NCI-H460 (cell line): ENCODE results near the gene CNTNAP2. TPM values are rescaled to one million over a fixed set of nuclear protein-coding genes. Genes with fewer than 3 reads are reported as not detected.

Source experiments
- DNase-seq: peaks from one replicate; pipeline ENCODE4 v3.0.0-alpha.2; 2016; ENCODE audit warnings: low read depth; ENCODE audit errors: extremely low read depth
- total RNA-seq: library from RNA; depleted of rRNA; stranded (reverse); fragments of >200 nt; shearing (Covaris generic); gene quantifications from 2 replicates; pipeline ENCODE4 v1.2.3, GENCODE V29; 2014

The CNTNAP2 gene
- total RNA-seq, 1 experiment from 2014 or later = 0.15 TPM

DNA sequence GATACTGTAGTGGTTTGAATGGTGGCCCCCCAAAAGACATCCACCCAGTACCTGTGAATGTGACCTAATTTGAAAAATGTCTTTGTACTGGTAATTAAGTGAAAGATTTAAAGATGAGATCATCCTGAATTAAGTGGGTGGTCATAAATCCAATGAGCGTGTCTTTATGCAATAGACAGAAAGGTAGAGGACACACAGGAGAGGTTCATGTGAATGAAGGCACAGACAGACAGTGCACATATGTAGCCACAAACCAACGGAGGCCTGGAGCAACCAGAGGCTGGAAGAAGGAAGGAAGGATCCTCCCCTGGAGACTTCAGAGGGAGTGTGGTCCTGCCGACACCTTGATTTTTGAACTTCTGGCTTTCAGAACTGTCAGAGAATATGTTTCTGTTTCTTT is 160.3 kb downstream of the CNTNAP2 start:
- DNase-seq = no peak

DNA sequence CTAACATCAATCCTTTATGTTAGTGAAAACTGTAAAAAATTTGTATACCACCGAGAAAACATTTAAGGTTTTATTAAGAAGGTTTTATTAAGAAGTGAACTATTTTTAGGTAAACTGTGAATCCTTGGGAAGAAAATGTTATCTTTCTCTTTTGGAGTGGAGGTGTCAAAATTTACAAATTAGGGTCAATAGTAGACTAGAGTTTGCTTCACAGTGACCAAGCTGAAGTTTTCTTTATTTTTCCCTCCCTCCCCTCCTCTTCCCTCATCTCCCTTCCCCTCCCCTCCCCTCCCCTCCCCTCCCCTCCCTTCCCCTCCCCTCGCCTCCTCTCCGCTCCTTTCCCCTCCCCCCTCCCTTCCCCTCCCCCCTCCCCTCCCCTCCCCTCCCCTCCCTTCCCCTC is 168.8 kb downstream of the CNTNAP2 start:
- DNase-seq = no peak

DNA sequence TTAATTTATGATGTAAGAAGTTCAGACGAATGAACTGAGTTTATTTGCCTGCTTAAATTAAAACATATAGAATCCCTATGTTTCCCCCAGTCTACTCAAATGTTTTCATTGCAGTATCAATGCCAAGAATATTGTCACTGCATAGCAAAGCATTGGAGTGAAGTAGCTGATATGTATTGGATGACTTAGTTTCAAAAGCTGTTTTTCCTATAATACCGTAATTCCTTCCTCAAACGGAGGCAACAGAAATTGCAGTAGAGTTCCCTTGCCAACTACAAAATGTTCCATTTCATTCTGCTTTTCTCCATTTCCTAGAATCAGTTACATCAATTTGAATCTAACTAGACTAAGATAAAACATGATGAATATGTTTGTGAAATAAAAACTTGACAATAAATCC is 174.1 kb downstream of the CNTNAP2 start:
- DNase-seq = no peak

DNA sequence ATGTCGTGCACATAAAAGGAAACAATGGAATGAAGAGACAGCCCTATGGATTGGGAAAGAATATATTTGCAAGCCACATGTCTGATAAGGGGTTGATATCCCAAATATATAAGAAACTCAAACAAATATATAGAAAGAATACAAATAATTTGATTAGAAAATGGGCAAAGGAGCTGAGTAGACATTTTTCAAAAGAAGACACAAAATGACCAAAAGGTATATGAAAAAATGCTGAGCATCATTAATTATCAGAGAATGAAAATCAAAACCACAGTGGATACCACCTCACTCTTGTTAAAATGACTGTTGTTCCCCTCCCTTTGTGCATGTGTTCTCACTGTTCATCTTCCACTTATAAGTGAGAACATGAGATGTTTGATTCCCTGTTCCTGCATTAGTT is 175.3 kb downstream of the CNTNAP2 start:
- no peak for DNase-seq

DNA sequence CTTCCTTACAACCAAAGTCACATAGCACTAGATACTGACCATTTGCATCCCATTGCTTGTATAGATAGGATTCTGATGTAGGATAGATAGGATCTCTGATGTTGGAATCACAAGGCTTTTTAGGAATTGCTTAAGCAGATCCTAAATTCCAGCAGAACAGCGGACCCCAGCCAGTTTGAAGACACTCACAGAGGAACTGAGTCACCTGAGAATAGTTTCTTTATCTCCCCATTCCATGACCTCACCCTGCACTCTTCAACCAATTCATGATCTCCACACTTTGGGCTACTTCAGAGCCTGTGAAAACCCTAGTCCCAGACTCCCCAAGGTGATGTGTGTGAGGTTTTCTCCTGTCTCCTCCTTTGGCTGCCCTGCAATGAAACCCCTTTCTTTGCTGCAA is 179.4 kb downstream of the CNTNAP2 start:
- no peak for DNase-seq

DNA sequence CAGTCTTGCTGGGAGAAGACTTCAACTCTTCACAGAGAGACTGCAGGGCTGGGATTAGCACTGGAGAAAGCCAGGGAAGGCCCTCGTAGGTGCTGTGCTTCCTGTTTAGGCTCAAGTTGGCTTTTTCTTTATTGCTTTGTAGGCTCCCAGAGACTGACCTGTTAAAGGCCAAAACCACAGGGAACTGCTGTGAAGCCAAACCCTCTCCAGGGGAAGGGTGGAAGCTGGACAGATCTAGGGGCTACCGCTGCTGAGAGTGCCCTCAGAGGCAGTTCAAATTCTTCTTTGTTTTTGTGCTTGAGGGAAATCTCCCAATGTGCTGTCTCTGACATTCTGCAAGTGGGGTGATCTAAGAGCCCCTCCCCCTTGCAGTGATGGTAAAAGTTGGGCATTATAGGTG is 198.4 kb downstream of the CNTNAP2 start:
- no peak for DNase-seq

DNA sequence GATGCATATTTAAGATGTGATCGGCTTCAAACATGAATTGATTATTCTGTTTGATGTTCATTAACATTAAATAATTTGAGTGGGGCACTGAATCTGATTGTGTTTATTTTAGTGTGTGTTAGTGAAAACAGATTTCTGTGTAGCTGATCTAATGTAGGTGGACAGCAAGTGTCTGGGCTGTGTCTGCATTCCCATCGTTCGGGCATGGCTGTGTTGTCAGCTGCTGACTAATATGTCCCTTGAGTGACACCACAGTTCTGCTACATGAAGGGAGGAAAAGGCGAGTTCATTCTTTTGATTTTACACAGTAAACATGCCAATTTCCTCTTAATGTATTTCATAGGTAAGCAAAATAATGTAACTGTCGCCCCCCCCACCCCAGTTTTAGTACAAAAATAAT is 203.0 kb downstream of the CNTNAP2 start:
- no peak for DNase-seq

DNA sequence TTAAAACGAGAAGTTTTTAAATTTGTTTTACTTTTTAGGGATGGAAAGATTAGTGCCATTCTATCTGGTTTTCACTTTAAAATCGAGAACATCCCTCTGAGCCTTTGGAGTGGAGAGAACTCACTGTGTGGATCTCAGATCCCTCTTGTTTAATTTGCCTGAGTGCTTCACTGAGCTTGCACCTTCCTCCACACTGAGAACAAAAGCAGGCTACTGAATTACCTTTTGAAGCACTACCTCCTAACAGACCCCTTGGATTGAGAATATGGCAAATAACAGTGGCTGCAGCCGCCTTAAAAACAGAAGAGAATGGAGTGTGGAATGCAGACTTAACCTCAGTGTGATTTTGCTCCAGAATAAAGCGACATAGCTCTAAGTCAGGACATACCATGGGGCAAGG is 204.7 kb downstream of the CNTNAP2 start:
- no peak for DNase-seq

DNA sequence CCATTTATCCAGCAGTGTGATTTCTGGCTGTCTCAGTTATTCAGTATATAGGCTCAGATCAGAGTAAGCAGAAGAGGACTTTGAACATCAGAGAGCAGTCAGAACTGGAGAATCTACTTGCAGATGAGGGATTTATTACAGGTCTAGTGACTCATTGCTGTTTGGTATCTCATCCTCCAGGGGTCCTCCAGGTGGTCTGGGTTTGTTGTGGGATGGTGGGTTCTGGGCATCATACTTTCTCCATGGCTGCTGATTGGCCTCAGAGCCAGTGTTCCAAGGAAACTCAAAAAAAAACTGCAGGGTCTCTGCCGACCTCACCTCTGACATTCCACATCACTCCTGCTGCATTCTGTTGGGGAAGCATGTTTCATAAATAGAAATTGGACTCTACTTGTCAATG is 214.8 kb downstream of the CNTNAP2 start:
- no peak for DNase-seq

DNA sequence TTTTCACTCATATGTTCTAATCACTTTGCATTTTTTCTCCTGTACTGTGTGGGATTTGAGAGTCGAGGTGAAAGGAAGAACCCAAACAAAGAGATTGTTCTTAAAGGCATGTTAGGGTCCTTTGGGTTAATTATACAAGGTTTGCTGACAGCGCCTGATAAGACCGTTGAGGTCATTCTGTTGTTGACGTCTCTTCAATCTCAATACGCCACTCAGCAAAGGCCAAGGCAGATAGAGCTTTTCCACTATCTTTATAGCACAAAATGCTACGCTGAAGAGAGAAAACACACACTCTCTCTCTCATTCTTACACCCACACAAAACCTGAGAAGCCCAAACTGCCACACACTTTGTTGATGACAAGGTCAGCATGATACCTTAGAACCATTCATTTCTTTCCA is 228.7 kb downstream of the CNTNAP2 start:
- no peak for DNase-seq

DNA sequence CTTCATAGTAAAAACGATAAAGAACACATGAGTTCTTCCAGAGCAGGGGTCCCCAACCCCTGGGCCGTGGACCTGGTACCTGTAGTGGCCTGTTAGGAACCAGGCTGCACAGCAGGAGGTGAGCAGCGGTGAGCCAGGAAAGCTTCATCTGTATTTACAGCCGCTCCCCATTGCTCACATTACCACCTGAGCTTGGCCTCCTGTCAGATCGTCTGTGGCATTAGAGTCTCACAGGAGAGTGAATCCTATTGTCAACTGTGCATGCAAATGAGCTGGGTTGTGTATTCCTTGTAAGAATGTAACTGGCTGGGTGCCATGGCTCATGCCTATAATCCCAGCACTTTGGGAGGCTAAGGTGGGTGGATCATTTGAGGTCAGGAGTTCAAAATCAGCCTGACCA is 229.5 kb downstream of the CNTNAP2 start:
- no peak for DNase-seq

DNA sequence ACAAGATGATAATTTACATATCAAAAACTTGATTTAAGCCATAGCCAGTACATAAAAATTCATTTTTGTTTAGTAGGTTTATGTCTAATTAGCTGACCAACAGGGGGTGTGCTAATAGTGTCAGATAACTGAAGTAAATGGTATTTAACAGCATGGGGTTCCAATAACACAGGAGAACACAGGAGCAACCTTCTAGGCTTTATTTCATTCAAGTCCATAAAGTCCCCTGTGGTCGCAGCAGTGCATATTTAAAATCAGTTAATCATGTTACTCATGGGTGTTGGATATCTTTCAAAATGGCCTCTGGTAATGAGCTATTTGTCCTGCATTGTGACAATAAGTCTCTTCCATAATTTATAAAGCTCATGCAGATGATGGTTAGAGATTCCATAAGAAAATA is 238.6 kb downstream of the CNTNAP2 start:
- no peak for DNase-seq

DNA sequence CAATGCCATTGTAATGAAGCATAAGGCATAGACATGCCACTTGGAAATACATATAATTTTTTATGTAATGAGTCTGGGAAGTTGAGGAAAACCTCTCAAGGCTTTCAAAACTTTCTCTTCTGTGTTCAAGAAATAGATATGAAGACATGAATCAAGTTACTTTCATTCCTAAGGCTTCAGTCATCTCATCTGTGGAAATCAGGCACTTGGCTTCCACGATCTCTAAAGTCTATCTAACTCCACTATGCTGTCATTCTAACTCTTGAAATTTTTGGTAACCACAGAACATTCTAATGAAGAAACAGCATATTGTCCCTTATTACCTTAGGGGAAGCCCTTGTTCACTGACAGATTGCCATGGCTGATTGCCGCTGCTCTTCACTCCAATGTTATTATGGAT is 242.6 kb downstream of the CNTNAP2 start:
- DNase-seq = no peak

DNA sequence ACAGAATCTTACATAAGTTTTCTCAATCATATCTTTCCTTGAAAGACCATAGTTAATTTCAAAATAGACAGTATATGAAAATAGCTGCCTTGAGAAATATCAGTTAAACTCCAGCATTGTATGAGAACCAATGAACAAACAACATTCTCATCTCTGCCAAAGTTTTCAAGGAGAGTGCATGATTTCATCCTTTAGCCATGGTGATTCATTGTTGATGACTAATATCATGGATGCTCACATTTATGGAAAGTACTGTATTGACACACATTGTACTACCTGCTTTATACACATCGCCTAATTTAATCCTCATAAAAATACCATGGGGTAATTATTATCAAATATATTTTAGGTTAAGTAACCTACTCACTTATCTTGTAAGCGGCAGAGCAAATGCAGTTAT is 250.3 kb downstream of the CNTNAP2 start:
- DNase-seq = no peak

DNA sequence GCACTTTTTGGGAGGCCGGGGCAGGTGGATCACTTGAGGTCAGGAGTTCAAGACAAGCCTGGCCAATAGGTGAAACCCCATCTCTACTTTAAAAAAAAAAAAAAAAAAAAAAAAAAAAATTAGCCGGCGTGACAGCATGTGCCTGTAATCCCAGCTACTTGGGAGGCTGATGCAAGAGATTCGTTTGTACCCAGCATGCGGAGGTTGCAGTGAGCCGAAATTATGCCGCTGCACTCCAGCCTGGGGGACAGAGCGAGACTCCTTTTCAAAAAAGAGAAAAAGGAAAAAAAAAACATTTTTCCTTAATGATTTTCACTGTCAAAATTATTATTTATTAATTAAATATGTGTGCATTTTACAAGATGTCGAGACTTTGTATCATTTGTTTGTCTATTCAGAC is 253.6 kb downstream of the CNTNAP2 start:
- DNase-seq = no peak

DNA sequence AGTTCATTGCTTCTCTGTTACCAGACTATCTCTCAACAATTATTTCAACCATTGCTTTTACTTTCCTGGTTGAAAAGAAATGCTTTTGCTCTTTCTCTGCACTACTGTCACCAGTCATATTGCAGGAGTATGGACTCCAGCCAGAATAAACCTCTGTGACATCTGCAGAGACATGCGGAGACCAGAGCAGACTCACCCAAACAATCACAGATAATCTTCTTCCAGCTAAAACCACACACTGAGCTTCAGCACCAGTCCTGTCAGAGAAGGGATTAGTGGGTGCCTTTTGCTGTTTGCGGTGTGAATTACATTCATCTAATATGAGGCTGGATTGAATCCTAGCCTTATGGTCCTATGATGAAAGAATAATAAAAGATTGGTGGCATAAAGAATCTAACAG is 258.6 kb downstream of the CNTNAP2 start:
- no peak for DNase-seq

DNA sequence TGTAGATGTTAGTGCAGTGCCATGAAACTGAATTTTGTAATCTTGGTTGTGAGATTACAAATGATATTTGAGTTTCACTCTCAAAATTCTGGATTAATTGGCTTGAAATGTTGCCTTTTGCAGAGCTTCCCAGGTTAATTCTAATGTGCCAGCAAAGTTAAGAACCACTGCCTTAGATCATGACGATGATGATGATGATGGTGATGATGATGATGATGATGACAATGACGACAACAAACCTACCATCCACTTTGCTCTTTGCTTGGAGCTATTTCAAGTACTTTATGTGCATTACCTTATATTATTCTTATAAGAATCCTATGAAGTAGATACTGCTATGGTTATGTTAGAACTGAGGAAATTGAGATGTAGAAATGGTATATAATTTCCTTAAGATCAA is 261.6 kb downstream of the CNTNAP2 start:
- DNase-seq = no peak

DNA sequence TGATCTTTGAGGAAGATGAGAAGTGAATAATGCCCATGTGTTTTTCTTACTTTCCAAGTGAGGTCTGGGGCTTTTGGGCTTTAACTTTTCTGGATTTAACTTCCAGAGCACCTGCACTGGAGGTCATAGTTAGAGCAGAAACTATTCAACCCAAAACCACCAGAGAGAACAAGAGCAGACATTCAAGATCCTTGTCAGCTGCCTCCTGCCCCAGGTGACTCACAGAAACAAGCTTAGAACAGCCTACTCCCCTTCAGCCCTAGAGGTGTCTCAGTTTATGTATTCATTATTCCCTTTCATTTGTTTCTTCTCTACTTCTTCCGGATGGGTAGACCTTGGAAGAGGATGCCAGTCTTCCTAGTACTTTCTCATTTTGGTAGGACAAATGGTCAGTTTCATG is 270.5 kb downstream of the CNTNAP2 start:
- no peak for DNase-seq

DNA sequence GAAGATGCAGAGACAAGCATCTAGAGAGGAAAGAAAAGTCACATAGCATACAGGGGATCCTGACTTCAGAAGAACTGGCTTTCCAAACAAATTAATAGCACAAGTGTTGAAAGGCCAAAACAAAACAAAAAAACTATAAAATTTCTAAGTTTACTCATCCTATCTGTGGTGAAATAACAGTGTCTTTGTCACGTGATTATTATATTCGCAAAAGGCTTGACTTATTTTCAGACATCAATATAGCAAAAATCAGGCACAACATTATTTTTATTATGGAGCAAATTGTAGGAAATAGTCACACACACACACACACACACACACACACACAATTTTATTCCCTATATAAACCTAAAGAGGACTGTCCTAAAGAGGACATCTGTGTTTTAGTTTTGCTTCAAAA is 272.3 kb downstream of the CNTNAP2 start:
- DNase-seq = no peak

DNA sequence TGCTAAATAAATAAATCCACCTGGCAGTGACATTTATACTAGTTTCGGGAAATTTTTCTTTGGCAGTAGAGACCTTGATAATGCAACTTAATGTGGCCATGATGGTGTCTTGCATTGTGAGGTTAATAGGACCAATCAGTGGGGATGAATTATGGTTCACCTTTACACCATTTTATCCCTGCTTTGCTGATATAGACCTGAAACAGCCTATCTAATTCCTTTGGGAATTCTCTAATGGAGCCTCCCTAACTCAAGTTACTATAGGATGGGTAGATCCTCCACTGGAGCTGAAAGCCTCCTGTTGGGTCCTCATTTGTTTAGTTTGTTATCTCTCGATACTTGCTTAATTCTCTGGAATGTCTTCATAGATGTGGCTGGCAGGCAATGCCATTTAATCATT is 276.7 kb downstream of the CNTNAP2 start:
- no peak for DNase-seq

DNA sequence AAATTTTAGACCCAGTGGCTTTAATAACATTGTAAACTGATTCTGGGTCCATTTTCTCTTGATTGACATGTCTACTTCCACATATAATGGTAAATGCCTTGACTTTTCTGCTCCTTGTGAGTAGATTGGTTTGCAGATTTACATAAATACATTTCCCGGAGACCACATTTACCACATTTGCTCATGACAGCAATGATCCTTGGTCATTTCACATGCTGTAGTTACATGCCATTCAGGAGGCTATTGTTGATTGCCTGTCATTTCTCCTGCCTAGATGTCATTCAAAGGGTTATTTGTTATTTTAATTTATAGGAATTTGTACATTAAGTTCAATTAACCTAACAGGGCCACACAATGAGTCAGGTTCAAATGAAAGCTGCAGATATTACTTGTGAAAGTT is 280.5 kb downstream of the CNTNAP2 start:
- no peak for DNase-seq

DNA sequence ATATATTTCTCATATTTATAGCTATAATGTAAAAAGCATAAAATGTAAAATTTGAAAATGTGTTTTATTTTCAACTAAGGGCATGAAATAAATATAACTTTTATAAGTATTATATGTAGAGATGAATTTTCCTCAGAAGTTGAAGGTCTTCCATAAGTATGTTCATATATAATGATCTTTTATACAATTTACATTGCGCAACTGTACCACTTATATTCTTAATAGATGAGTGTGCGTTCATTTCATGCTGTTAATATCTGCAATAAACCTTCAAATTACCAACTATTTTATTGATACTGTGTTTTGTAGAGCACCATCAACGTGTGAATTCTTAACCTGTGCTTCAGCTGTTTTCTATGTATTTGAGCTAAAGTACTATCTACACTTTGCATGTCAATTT is 285.3 kb downstream of the CNTNAP2 start:
- no peak for DNase-seq

DNA sequence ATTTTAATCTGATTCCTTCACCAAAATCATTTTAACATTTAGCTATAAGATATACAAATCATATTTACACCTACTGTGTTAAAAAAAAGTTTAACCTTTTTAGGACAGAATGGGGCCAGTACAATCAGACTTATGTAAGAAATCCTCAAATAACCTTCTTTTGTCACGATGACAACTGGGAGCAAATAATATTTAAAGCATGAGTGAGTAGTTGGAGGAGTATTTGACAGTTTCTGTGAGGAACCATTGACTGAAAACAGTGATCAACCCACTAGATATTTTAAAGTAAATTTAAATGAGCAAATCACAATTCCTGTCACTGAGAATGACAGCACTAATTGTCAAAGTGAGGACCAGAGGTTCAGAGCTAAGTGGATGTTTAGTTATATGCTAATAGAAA is 289.1 kb downstream of the CNTNAP2 start:
- DNase-seq = no peak

DNA sequence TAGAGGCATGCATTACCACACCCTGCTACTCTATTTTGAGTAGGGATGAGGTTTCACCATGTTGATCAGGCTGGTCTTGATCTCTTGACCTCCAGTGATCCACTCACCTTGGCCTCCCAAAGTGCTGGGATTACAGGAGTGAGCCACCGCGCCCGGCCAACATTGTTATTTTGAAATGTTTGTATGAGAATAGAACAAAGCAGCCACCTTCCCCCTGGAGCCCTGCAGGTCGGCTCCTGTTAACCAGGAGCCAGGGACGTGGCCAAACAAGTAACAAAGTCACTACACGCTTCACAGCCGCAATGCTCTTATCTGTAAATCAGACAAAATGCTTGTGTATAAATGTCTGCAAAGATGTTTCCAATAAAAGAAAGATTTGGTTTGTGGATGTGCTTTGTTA is 295.4 kb downstream of the CNTNAP2 start:
- no peak for DNase-seq
